NCI-H2107 (cell line): ENCODE data around the gene FAM162A.
"Not testable (repeated sequence)": the region's sequence is repeated elsewhere in the genome, so short reads cannot be mapped to it uniquely, and the experiment has no call there.

Source experiments
- DNase-seq: peaks from one replicate; lab custom pipeline; 2025; lab: John Stamatoyannopoulos, UW

FAM162A gene

GRCh38 chr3:122383771-122384697 lies at the start of gene FAM162A:
FAM162A (plus strand) TSS chr3:122384182; CDS start chr3:122384266, 84 bp downstream.
- DNase-seq = peak; percentile 90

DNA sequence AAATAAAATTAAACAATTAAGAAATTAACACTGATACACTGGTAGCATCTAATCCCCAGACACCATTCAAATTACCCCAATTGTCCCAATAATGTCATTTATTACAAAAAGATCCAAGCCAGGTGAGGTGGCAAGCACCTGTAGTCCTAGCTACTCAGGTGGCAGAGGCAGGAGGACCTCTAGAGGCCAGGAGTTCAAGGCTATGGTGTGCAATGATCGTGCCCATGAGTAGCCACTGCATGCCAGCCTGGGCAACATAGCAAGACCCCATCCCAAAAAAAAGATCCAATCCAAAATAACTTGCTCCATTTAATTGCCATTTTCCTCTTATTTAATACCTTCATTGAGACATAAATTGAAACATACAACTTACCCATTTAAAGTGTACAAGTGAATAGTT lies 41.2 kb upstream of the FAM162A start:
- no peak for DNase-seq

- no peak for DNase-seq
These were observed 40.3 kb upstream of the FAM162A start for GRCh38 chr3:122343654-122344053.

DNA sequence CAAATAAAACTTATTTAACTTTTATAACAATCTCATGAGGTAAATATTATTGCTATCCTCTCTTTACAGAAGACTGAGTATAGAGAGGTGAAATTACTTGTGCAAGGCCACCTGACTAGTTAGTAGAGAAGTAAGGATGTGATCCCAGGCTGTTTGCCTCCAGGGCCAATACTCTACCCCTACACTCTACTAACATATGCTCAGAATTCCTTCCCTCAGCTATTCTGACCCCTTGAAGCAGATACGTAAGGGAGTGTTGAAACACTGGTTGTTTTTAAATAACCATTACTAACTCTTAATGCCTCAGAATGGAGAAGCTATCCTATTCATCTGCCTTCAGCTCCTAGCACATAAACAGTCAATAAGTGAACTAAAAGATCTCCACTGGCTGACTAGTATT lies 34.8 kb upstream of the FAM162A start:
- no peak for DNase-seq

DNA sequence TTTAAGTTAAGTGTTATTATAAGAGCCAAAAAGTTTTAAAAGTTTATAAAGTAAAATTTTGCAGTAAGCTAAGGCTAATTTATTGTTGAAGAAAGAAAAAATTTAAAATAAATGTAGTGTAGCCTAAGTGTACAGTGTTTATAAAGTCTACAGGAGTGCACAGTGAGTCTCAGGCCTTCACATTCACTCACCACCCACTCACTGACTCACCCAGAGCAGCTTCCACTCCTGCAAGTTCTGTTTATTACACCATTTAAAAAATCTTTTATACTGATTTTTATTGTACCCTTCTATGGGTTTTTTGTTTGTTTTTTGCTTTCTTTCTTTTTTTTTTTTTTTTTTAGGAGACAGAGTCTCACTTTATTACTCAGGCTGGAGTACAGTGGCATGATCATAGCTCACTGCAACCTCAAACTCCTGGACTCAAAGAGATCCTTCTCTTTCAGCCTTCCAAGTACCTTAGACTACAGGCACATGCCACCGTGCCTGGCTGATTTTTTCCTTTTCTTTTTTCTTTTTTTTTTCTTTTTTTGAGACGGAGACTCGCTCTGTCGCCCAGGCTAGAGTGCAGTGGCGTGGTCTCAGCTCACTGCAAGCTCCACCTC lies 33.1 kb upstream of the FAM162A start:
- DNase-seq = no peak

DNA sequence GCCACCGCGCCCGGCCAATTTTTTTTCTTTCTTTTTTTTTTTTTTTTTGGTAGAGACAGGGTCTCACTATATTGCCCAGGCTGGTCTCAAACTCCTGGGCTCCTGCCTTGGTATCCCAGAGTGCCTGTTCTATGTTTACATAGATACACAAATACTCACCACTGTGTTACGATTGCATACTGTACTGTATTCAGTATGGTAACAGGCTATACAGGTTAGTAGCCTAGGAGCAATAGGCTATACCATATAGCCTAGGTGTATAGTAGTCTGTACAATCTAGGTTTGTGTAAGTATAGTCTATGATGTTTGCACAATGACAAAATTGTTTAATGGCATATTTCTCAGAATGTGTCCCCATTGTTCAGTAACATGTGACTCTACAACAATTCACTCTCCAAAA lies 32.4 kb upstream of the FAM162A start:
- DNase-seq = no peak

DNA sequence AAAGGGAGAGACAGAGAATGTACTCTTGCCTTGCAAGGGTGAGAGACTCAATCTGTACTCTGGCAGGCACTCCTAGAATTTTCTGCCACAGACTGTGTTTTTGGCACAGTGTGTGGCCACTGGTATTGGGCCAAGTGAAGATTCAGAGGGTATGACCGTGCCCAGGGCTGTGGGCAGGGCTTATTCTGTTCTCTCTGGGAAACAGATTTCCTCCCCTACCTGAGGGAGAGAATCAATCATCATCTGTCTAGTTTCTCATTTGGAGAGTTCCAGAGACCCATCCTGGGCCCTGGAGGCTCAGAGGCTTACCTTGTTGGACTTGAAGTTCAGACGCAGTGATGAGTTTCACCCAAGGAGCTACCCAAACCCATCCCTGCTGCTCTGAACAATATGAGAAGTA lies 30.8 kb upstream of the FAM162A start:
- DNase-seq = no peak

GRCh38 chr3:122353893-122354401 lies 30.0 kb upstream of the FAM162A start:
- DNase-seq = no peak

GRCh38 chr3:122355612-122356011 lies 28.4 kb upstream of the FAM162A start:
- DNase-seq = no peak

DNA sequence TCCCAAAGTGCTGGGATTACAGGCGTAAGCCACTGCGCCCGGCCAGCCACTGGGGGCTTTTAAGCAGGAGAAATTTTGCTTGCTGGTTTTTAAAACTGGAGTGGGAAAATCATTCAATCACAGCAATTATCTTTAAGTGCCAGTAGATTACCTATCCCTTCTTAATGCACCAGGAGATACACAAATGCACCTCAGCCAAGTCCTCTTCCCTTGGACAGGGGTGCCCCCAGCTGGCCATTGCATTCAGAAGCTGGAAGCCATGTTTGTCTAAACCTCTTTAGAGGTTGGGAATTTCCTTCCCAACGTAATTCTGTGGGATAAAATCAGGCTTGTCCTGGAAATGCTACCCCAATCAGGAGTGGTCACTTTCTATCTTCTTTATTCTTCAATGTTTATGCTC lies 27.6 kb upstream of the FAM162A start:
- DNase-seq = peak; percentile 65

DNA sequence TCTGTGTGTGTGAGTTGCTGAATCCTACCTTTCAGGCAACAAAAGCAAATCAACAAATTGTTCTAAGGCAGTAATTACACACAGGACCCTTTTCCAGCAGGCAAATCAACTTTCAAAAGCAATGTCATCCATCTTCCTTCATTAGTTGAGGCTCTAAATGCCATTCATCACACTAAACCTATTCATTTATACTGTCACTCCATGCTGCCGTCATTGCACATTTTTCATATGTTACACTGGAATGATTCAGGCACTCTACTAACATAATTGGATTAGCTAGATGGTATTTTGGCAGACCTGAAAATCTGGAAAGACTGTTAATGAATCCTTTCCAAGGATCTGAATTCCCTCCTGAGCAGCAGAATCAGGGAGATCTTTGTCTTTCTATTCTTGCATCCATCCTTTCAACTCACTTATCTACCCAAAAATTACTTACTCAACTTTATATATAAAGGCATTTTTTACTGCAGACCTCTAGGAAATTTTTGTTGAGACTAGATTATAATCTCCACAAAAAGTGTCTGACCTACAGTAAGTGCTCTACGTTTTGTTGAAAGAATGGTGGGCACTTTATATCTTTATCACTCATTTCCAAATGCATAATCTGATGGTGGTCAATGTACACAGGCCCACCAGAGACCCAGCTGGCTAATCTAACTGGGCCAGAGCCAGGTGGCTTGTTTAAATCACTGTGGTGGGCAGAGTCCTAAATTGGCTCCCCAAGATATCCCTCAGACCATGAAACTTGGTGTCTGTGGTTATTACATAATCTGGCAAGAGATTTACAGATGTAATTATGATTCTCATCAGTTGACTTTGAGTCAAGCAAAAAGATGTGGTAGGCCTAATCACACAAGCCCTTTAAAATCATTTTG lies 25.9 kb upstream of the FAM162A start:
- DNase-seq = no peak

GRCh38 chr3:122358703-122359032 lies 25.3 kb upstream of the FAM162A start:
- no peak for DNase-seq

DNA sequence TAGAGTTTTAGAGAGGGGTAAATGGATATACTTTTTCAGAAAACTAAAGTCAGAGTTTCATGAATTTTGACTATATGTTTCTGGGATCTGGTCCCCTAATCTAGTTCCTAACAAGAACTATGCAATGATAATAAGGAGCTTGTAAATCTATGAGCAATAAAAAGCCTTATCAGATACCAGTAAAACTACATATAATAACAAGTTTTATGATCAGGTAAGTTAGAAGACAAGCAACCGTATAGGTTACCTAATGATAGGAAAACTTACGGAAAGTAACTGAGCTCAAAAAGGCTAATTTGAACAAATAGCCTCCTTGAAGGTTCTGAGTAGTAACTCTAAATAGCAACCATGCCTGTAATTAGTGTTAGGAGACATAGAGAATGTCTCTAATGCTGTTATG lies 22.0 kb upstream of the FAM162A start:
- DNase-seq = no peak

DNA sequence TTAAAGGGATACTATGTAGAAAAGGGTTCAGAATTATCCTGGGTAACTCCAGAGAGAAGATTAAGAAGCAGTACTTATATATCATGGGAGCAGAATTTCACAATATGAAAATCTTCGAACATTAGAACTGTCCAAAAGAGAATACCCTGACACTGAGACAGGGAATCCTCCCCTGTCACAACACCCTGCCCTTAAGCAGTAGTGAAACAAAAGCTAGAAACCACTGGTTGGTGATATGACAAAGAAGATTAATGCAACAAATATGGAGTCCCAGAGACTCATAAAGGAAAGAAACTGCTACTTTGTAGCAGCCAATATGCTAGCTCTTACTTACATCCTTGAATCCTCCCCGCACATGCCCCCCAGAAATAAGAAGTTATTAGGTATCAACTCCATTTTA lies 19.5 kb upstream of the FAM162A start:
- no peak for DNase-seq

GRCh38 chr3:122365073-122365472 lies 18.9 kb upstream of the FAM162A start:
- DNase-seq = no peak

- not testable (repeated sequence) for DNase-seq
These were observed 18.2 kb upstream of the FAM162A start for GRCh38 chr3:122365582-122366378.

GRCh38 chr3:122366379-122366749 lies 17.6 kb upstream of the FAM162A start:
- DNase-seq = no peak

DNA sequence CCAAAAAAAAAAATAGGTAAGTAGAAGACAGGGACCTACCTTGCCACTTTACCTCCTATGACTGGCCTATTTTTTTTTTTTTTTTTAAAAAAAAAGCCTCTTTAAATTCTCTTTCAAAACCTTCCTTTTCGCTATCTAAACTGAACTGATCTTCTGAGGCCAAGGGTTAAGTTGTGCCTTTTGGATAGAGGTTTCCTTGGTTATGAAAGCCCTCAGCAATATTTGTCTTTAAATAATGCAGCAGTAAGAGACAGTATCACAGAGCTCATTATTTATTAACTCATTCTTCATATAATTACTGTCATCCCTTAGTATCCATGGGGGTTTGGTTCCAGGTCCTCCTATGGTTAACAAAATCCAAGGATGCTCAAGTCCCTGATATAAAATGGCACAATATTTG lies 9.9 kb upstream of the FAM162A start:
- DNase-seq = no peak

- DNase-seq = no peak
These were observed 6.0 kb upstream of the FAM162A start for GRCh38 chr3:122377975-122378374.

GRCh38 chr3:122382888-122383666 lies 905 bp upstream of the FAM162A start, which contains the start of gene MIX23:
MIX23 (minus strand) TSS chr3:122383231; CDS start chr3:122383224, 7 bp downstream.
- peak; percentile 82 for DNase-seq

DNA sequence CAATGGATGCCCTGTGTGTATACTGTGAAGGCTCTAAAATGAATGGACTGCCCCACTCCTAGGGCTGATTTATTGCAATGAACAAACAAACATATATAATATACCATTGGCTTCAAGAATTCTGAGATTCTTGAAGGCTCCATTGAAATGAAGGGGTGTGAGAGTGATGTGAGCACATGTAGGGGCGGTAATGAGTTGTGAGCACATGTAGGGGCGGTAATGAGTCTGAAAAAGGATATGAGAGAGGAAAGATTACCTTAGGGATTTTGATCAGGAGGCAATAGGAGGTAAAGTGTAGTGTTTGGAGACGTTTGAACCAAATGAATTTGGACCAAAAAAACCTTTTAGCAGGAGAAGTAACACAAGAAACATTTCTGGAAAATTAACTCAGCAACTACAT lies 3.7 kb downstream of the FAM162A start:
- no peak for DNase-seq
